ENCODE results near the gene TTC7B.

The TTC7B gene

DNA sequence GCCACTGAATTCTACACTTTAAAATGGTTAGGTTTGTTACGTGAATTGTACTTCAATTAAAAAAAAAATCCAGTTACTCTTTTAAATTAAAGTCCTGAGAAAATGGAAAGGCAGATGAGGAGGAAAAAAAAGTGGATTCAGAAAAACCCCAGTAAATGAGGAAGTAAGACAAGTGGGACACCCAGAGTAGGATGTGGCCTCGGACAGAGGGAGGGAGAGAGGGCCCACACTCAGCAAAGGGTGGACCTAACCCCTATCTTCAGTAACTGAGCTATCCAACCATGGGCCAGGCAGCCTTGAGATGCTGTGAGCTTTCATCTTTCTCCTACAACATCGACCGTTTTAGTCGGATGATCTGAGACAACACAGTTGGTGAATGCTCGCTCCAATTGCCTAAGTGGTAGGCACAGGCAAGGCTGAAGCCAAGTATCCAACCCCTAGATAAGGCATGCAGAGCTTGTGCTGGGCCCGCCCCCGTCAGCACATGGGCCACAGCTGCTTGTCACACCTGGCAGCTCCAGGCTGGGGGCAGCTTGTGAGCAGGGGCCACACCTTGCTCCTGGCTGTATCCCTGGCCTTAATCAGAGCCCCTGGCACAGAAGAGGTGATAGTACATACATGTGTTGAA lies 142.1 kb downstream of the TTC7B start:
- DNase-seq (ENCODE audit: low spot score), result no peak

DNA sequence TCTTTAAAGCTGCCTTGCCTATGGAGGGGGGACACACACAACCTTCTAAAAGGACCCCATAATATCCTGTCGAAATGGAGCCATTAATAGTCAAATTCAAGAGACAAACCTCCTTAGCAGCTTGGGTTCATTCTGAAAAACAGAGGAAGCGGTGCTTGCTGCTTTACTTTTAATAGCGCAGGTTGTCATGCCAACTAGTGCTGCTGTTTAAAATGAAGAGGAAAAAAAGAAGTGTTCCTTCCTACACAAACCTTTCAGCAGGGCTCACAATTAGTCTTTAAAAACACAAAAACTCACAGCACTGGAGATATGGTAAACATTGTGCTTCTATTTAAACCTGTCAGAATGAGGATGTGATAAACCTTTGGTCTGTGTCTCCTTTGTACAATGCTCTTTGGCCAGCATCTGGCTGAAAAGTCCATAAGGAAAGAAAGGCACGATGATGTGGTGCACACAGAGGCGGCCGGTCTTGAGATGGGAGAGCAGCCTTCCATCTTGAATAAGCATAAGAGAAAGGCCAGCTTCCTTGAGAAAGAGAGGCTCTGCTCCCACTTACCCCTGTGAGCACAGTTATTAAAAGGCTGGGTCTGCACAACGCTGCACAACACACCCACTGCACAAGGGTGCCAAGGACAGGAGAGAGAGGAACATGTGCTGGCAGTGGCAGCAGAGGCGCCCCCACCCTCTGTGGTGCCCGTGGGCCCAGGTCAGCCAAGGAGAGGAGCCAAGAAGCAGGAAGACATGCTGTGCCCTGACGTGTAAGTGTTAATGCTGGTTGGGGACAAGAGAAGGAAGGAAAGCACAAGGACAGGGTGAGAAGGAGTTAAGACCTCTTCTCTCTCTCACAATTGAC lies 144.6 kb downstream of the TTC7B start:
- no peak for DNase-seq (ENCODE audit: low spot score)

DNA sequence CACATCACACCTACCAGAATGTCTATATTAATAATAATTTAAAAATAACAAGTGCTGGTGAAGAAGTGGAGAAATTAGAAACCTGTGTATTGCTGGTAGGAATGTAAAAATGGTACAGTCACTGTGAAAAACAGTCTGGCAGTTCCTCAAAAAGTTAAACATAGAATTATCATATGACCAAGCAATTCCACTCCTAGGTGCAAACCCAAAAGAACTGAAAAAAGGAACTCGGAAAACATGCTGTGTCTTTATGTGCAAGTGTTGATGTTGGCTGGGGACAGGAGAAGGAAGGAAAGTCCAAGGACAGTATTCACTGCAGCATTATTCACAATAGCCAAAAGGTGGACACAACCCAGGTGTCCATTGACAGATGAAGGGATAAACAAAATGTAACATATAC lies 146.5 kb downstream of the TTC7B start:
- no peak for DNase-seq (ENCODE audit: low spot score)

DNA sequence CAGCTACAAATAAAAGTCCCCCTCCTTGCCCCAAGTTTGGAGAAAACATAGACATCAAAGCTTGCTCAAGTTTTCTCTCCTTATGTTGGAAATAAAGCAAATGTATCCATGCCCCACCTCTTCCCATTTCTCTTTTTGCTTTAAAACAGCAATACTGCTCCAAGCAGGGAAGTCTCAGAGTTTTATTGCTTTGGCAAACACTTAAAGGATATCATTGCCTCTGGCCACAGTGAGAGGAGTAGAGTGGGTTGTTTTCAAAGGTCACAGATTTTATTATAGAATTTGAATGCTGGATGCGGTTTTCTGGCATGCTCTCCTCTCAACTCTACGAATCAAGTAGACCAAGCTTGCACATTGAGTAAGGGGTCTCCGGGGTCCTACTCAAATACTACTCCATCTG lies 149.7 kb downstream of the TTC7B start:
- DNase-seq (ENCODE audit: low spot score), result no peak

DNA sequence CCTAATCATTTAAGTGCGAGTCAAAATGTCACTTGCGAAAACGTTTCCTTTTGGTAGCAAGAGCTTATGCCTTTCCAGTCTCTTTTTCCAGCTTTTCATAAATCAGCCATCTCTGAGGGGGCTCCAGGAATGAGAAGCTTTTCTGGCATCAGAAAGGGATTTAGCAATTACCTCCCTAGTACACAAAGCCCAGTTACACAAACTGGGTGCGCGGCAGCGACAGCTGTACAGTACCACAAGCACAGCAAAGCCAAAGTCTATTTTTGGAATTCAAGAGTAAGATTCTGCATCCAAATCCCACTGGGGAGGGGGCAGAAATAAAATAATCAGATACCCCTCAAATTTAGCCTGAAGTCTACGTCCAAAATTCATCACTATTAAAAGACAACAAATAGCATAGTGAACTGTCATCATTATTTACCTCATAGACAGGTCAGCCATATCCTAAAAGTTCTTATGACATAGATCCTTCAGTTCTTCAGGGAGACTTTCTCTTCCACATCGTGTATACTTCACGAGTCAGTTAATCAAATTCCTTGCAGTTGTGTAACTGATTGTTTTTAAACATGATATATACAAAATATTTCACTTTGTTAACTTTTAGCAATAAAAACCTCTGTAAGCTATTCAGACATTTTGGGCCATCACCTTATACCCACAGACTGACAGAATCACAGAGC lies 150.8 kb downstream of the TTC7B start:
- no peak for DNase-seq (ENCODE audit: low spot score)

DNA sequence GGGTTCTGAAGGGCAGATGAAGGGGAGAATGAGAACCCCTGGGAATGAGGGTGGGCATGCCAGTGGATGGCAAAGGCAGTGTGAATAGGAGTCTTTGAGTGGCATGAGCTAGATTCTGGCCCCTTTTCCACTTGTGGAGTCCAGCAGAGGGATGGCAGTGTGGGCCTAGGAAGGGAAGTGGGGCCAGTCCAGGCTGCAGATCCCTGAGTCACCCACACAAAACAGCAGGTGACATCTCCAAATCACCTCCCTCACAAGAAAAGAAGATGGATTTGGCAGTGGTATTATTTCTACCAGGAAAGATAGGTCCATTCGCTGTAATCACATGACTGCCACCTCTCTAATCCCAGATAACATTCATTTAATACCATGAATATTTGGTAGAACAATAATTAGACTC lies 151.3 kb downstream of the TTC7B start:
- DNase-seq (ENCODE audit: low spot score), result no peak

DNA sequence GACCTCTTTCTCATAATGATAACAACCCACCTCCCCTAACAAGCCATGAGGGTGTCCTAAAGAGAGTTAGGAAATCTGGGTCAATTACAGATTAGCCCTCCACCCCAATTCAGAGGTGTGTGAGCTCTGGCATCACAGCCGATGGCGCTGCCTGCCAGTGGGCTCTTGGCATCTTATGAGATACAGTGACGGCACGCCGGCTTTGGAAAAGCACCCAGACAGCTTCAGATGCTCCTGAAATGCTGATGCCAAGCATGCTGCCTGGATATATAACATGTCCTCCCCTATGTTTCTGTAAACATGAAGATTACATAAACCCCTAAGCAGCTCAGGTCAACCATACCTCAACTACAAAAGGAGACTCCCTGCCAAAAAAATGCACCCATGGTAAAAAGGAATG lies 152.6 kb downstream of the TTC7B start:
- no peak for DNase-seq (ENCODE audit: low spot score)

DNA sequence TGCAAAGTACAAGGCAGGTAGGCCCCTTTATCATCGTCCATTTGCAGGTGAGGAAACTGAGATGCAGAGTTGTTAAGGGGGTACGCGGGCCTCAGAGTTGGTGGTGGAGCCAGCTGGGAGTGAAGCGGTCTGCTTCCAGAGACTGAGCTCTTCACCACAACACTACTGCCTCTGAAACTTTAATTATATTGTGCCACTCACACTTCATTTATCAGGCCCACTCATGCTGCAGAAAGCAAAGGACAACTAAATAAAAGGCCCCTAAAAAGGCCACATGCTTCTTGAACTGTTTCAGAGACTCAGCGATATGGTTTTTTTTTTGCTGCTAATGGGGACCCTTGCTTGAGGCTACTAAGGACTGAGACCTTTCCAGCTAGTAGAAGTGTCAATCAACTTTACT lies 153.1 kb downstream of the TTC7B start:
- no peak for DNase-seq (ENCODE audit: low spot score)

DNA sequence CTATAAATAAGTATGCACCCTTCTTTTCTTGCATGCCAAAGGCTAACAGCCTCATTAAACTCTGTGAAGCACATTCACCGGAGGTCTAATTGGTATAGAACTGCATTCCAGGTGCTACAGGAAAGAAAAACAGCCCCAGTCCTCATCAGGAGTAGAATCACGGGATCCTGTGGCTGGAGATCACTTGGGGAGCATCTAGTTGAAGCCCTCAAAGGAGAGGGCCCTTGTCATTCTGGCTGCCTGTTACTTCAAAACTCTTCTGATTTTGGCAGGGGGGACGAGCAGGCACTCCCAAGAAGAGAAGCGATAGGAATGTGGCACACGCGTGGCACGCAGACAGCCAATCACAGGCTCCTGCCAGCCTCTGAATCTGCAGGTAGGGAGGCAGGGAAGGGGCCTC lies 154.4 kb downstream of the TTC7B start:
- DNase-seq (ENCODE audit: low spot score), result no peak

DNA sequence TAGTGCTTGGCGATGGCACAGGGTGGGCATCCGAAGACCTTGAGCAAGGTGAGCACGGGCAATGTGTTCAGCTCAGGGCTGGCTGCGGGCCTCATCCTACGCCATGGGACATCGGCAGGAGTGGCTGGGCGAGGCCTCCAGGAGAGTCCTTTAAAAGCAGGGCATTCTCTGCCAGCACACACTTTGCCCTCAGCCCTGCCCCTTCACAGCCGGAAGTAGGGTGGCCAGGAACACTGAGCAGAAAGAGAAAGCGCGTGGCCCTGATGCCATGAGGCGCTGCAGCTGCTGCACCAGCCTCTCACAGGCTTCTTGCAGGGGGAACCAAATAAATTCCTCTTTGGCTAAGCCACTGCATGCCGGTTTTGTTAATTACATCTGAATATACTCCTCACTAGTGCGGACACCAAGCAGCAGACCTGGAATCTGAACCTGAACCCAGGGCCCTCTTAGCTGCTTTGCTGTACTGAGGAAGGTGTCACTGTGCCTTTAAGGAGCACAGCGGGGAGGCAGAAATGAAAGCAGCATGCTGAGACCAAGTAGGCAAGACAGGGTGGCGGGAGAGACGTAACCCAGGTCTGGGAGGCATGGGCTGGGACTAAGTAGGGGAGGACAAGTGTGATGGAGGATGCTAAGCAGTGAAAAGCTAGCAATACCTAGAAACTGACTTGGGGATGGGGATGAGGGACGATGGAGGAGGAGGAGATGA lies 155.2 kb downstream of the TTC7B start:
- peak; percentile 33 for DNase-seq (ENCODE audit: low spot score)

DNA sequence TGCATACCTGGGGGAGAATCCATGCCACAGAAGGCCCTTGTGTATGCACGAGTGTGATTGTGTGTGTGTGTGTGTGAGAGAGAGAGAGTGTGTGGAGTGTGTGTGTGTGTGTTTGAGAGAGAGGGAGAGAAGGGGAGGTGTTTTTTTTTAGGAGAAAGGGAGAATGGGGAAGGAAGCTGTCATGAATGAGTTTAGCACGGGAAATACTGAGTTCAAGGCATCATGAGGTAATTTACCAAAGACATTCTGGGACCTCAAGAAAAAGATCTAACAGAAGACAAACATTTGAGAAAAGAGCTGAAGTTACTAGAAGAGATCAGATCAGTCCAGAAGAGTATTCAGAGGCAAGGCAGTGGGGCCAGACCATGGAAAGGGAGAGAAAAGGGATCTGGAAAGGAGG lies 157.1 kb downstream of the TTC7B start:
- DNase-seq (ENCODE audit: low spot score), result no peak

DNA sequence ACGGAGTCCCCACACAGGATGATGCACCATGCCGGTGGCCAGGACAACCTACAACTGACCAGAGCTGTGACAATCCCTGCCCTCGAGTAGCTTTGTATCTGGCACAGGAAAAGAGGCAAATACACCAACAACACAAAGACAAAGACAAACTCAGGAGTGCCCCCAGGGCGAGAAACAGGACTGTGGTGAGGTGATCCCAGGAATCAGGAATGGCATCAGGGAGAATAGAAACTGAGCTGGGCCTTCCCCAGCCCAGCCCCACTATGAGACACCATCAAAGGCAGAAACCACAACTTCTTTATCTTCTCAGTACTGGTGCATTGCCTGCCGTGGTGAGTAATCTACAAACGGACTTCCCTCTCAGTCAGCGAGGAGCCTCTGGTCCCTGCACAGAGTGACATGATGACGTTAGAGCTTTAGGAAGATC lies 157.7 kb downstream of the TTC7B start:
- peak; percentile 60 for DNase-seq (ENCODE audit: low spot score)

DNA sequence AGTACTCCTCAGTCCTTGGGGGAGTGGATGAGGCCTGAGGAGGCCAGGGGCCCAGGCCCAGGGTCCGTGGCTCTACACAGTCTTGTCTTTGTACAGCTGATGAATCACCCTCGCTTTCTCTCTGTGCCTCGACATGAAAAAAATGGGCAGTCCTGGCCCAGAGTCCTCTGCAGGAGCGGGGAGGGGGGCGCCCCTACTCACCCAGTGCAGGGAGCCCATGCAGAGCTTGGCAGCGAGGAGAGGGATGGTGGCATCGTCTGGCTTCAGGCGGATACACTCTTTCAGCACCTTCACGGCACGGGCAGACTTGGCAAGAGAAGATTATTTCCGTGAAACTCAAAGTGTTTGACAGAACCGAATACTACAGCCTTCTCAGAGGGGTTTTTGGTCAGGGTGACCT lies 159.3 kb downstream of the TTC7B start:
- DNase-seq (ENCODE audit: low spot score), result no peak

DNA sequence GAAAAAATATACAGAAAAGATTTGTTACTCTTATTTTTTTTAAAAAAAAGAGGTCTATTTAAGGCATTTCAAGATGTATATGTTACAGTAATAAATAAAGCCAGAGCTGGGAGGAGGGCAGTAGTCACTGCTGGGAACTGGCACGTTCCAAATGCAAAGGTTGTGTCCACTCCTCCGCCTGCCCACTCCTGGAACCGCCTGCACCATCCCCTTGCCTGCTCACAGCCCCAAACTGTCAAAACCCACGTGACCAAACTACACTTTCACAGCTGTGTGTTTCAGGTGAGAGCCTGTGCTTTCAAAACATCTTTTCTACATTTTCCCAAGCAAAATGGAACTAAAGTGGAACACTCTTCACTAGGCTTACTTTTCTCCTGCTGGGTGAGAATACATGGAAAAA lies 160.4 kb downstream of the TTC7B start:
- DNase-seq (ENCODE audit: low spot score), result no peak

DNA sequence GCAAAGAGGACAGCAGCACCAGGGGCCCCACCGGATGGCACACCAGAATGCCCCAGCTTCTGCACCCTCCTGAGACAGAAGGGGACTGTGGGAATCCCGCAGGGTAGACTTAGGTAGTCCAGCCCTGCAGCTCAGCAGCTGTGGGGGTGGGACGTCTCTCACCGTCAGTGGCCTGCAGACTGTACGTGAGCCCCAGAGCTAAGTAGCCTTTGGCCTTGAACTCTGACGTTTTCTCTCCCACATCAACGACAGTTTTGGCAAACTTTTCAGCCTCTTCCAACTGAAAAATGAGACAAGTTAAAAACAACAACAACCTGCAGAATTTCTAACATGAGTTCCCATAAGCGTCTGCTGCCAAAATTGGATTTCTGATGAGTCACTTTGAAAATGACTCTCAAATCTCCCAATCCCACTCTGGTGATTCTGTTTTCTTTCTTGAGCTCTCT lies 161.4 kb downstream of the TTC7B start:
- DNase-seq (ENCODE audit: low spot score), result no peak

DNA sequence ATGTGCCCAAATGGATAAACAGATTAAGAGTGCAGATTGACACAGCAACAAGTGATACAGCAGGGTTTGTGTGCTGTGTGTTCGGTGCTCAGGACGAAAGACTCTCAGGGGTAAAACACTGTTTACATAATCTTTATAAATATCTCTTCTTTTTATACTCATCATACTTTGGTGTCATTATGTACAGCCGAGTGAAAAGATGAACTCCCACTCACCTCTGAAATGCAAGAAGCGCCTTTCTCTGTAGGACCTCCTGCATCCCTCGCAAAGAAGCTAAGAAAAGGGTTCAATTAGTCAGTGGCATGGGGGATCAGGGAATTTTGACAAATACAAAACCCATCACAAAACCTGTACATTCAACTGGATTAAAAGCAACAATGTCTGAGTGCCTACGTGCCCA lies 163.6 kb downstream of the TTC7B start:
- DNase-seq (ENCODE audit: low spot score), result no peak

DNA sequence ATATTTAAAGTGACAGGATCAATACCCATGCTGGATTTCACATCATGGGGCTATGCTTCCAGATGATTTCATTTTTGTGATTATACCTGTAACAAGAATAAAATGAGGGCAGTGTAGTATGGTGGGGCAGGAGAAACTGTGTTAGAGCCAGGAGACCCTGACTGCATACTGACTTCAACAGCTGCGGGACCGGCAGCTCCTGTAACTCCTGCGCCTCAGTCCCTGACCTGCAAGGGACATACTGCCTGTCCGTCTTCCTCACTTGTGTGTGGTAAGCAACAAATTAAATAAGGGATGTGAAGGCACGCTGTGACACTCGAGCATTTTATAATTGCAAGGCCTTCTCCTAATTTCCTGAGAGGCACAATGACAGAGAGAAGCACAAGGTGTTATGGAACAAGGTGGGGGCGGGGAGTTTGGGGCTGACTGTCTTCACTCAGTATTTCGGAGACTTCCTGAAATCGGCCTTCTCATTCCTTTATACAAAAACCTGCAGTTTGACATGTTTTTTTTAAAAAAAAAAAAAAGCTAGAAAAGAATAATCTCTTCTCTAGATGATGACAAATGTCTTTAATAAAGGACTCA lies 164.2 kb downstream of the TTC7B start:
- DNase-seq (ENCODE audit: low spot score), result no peak

DNA sequence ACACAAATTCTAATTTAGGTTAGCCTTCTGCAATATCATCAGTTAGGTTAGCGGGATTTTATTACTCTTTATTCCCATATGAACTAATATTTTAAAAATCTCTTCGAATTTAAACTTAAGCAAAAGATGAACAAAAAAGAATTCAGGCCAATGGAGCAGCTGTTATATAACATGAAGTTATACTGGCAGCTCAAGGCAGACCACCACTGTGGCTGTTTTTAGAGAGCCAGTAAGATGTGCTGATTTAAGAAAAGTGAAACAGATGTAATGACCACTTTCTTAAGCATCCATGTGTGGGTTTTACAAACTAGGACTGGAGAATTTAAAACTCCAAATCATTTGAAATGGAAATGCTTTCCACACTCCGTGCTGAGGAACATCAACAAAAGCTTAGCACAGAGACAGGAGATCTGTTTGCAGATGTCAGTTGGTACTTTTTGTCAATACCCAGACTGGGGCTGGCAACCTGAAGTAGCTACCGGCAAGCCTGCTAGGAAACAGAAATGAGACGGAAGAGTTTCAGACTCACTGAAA lies 164.9 kb downstream of the TTC7B start:
- DNase-seq (ENCODE audit: low spot score), result no peak

DNA sequence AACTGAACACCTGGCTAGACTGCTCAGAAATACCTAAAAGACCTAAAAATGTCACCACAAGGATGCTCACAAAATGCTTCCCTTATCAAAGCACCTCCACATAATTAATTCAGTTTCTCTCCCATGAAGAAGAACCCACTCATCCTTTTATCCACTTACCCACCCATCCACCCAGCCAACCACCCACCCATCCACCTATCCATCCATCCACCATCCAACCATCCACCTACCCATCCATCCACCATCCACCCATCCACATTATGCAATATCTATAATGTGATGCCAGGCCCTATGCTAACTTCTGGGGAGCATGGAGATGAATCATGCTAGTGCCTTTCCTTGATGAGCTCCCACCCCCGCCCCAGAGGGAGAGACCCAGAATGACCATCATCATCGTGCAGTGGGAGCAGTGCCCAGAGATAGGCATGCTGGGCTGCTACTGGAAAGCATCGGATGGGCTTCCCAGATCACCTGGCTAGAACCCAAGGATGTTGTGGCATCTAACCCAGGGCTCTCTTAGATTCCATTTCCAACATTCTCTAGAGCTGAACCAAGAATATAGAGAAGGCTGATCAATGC lies 166.6 kb downstream of the TTC7B start:
- DNase-seq (ENCODE audit: low spot score), result no peak

DNA sequence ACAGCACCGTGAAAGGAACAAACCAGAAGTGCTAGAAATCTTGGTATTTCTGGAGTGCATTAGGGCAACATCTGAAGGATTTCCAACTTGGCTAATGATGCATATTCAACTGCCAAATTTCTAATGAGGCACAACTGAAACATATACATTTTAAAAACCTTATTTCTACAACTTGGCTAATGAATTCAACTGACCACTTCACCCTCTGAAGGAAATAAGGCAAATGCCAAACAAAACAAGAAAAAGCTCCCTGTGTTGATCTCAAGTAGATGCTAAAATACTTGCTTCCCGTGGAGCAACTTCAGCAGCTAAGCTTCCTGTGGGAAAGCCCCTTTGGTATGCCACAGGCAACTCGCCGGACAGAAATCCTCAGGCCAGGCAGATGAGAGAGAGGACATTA lies 167.1 kb downstream of the TTC7B start:
- DNase-seq (ENCODE audit: low spot score), result no peak

DNA sequence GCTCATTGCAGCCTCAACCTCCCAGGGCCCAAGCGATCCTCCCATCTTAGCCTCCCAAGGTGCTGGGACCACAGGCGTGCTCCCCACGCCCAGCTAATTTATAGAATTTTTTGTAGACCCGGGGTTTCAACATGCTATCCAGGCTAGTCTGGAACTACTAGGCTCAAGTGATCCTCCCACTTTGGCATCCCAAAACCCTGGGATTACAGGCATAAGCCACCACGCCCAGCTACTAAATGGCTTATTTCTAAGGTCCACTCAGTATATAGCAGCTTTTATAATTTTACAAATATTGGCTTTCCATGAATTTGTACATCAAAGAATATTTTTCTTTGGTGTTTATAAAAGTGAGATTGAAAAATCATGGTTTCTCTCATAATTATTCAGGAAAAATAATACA lies 167.8 kb downstream of the TTC7B start:
- no peak for DNase-seq (ENCODE audit: low spot score)
